ENCODE results near the gene SPATS2L. TPM values are rescaled to one million over a fixed set of nuclear protein-coding genes. Genes with fewer than 3 reads are reported as not detected.

SPATS2L gene
- polyA plus RNA-seq, 2 of the 4 experiments (the other 2 are of a cell fraction), result 85.2 to 202 TPM

DNA sequence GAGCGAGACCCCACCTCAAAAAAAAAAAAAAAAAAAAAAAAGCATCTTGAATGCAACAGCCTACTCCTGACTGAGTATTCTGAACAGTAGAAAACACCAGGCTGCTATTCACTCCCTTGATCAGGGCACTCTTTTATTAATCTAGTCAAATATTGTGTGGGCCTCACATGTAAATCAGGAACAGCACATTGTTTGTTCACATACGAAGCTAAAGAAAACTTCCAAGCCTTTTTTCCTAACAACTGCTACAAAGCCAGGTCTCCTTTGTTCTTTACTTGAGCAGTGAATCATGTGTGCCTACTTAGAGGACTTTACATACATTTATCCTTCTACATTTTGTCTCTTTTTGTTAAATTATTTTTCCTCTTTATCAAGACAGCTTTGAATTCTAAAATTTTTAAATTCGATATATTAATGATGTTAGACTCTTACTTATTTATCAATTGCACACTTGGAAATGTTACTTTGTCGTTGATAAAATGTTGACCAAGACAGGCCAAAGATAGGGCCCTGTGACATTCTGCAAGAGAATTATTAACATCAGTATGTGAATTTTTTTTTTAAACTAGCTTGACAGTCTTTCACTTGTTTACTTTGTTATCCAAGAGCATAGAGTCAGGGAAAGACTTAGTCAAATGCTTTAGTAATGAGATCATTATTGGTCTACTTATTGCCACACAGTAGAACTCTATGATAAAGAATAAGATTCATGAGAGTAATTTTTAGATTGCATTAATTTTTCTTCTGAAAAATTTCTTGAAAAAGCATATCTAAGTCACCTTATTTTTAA is 13.2 kb downstream of the SPATS2L start (continued):
- TF ChIP-seq, protein P1, sequence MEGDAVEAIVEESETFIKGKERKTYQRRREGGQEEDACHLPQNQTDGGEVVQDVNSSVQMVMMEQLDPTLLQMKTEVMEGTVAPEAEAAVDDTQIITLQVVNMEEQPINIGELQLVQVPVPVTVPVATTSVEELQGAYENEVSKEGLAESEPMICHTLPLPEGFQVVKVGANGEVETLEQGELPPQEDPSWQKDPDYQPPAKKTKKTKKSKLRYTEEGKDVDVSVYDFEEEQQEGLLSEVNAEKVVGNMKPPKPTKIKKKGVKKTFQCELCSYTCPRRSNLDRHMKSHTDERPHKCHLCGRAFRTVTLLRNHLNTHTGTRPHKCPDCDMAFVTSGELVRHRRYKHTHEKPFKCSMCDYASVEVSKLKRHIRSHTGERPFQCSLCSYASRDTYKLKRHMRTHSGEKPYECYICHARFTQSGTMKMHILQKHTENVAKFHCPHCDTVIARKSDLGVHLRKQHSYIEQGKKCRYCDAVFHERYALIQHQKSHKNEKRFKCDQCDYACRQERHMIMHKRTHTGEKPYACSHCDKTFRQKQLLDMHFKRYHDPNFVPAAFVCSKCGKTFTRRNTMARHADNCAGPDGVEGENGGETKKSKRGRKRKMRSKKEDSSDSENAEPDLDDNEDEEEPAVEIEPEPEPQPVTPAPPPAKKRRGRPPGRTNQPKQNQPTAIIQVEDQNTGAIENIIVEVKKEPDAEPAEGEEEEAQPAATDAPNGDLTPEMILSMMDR (IDR thresholded peaks at IDR 0.05), result no peak
- TF ChIP-seq HMGXB4 (CRISPR knock-in tag; IDR thresholded peaks at IDR 0.05; ENCODE audit: borderline replicate concordance) (no peak), JUN (IDR thresholded peaks at IDR 0.05) (no peak), PBX3 (IDR thresholded peaks at IDR 0.05) (no peak), EP300 (IDR thresholded peaks at IDR 0.05) (no peak), MYC (IDR thresholded peaks at IDR 0.05; ENCODE audit: borderline replicate concordance, low read length) (no peak), ELK1 (IDR thresholded peaks at IDR 0.05; ENCODE audit: low read depth, low read length) (no peak), POLR2AphosphoS2 (conservative IDR thresholded peaks at IDR 0.05; ENCODE audit: low read length) (no peak), HEYL (CRISPR knock-in tag; IDR thresholded peaks at IDR 0.05) (no peak), MAZ (IDR thresholded peaks at IDR 0.05; ENCODE audit: borderline replicate concordance, low read depth, low read length) (no peak), TFCP2L1 (CRISPR knock-in tag; IDR thresholded peaks at IDR 0.05) (no peak)

DNA sequence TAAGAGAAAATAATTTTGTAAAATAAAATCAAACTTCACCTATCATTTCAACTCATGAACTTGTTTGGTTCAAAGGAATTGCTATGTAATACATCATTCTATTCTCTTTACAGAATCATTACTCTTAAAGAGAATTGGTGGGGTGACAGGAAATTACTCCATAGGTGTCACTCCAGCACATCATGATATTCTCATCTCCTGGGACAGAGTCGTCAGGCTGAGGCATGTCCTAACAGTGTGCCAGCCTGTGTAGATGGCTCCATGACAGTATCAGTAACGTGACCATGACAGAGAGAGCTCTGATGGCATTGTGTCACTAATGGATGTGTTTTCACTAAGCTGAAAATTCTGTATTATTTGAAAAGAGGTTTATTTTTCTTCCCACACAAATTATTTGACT is 13.9 kb downstream of the SPATS2L start:
- TF ChIP-seq FOSL2 (IDR thresholded peaks at IDR 0.05) (no peak), FOSL2 (CRISPR knock-in tag; IDR thresholded peaks at IDR 0.05) (0 out of 2 replicates have a peak, but pooled peaks have one; percentile 0), KDM5A (IDR thresholded peaks at IDR 0.05) (no peak)
- no peak for DNase-seq (ENCODE audit: low read depth in 1 of 2, low spot score in 1 of 2)
- peak overlapping the region; percentile 49 to 68 for H3K27ac ChIP-seq

DNA sequence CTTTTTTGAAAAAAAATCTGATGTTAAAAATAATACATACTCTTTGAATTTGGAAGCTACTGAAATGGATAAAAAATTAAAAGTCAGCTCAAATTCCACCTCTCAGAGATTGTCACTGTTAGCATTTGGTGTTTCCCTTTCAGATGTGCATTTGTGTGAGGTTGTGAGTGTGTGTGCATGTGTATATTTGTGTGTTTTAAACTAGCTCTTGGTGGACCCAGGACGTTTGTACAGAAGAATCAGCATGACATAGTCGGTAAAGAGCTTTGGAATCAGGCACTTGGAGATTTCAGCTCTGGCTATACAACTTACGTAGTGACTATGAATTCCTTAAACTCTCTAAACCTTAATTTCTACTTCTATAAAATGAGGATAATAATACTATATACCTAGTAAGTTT is 14.5 kb downstream of the SPATS2L start:
- peak overlapping the region; percentile 77; the same call in 2 of the 3 replicates for H3K4me2 ChIP-seq
- H3K4me3 ChIP-seq, result no peak overlapping the region
- TF ChIP-seq NPAS2 (CRISPR knock-in tag; IDR thresholded peaks at IDR 0.05; ENCODE audit: borderline replicate concordance), result no peak
- no peak for TF ChIP-seq RAD21 (conservative IDR thresholded peaks at IDR 0.05 in 1 of 2, IDR thresholded peaks at IDR 0.05 in 1 of 2)
- no peak for TF ChIP-seq JUNB (IDR thresholded peaks at IDR 0.05)
- TF ChIP-seq, protein P1 (IDR thresholded peaks at IDR 0.05), result no peak
- no peak for TF ChIP-seq KDM5A (IDR thresholded peaks at IDR 0.05)
- no peak for TF ChIP-seq RFX5 (IDR thresholded peaks at IDR 0.05)
- no peak for TF ChIP-seq ZC3H11A (IDR thresholded peaks at IDR 0.05)
- no peak for TF ChIP-seq HDAC2 (IDR thresholded peaks at IDR 0.05)
- no peak for TF ChIP-seq RNF2 (IDR thresholded peaks at IDR 0.05; ENCODE audit: borderline replicate concordance, low read depth)
- DNase-seq (ENCODE audit: low read depth in 1 of 2, low spot score in 1 of 2) (no peak), FAIRE-seq (no peak), ATAC-seq (no peak)
- peak overlapping the region in 1 of 2 experiments; percentile 59; a peak in 1 of 6 replicates for H3K27ac ChIP-seq
- WGBS (ENCODE audit: missing lambda C conversion rate), result 74% methylated on average over 3 of the region's 3 CpGs
- no peaks in the 10 kb centered on the region for H3K9me3 ChIP-seq
- ChIA-PET POLR2A (no interaction called here), CTCF (interaction anchor here (1.1 kb wide), 1 partner anchor 9 kb away, joined by 4 read pairs; no protein-coding TSS in a partner anchor)
- H3K4me1 ChIP-seq, result peaks cover 68% of the 10 kb centered on the region

More for the DNA sequence above, 13.9 kb downstream of the SPATS2L start:
- Histone ChIP-seq H3K4me2 (peak overlapping the region; percentile 77), H3K4me1 (peaks cover 75% of the 10 kb centered on the region), H3K9me3 (no peaks in the 10 kb centered on the region), H3K4me3 (no peak overlapping the region)
- no peak for FAIRE-seq
- WGBS (ENCODE audit: missing lambda C conversion rate), result 54% methylated on average over 2 of the region's 2 CpGs
- ChIA-PET CTCF (no interaction called here), POLR2A (no interaction called here)
- peak in 1 of 2 experiments; percentile 29; a peak in 1 of 6 replicates for ATAC-seq

Data from A549 (cell line).